ENCODE data around the gene BARHL1.

Gene BARHL1

DNA sequence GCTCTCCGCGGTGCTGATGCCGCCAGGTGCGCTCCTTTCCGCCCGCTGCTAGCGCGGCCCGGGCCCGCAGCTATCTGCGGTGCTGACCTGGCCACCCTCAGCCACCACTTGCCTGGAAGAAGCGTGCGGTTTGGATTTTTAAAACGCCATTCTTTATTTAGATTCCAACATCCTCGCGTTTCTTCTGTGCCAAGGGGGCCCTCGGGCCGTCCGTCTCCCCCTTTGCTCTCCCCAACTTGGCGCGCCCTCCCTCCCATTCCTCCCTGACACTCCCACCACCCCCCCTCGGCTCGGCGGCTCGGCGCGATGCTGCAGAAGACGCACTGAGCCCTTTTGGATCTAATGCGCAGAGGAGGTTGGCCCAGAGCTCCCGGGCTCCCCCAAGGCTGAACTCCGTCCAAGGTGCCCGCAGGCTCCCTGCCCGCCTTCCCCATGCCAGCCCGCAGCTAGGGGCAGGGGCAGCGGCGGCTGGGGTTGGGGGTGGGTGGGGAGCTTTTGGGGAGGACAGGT is at the start of gene BARHL1:
Gene BARHL1, plus strand, starts transcription at position 331 of the 510 bp plus-strand sequence. CDS start 192 bp downstream, outside the sequence.
- H3K27ac Mint-ChIP-seq, result peak within 1 kb of the TSS; percentile 84
- H3K4me3 Mint-ChIP-seq, result peak within 1 kb of the TSS; percentile 61
- H3K36me3 Mint-ChIP-seq (ENCODE audit: low read depth), result peaks cover 3% of the 10 kb centered on the region
- H3K4me1 Mint-ChIP-seq (ENCODE audit: low read depth), result peaks cover 11% of the 10 kb centered on the region
- H3K9me3 Mint-ChIP-seq, result no peaks in the 10 kb centered on the region
- H3K27me3 Mint-ChIP-seq (ENCODE audit: low read depth), result peaks cover 79% of the 10 kb centered on the region

DNA sequence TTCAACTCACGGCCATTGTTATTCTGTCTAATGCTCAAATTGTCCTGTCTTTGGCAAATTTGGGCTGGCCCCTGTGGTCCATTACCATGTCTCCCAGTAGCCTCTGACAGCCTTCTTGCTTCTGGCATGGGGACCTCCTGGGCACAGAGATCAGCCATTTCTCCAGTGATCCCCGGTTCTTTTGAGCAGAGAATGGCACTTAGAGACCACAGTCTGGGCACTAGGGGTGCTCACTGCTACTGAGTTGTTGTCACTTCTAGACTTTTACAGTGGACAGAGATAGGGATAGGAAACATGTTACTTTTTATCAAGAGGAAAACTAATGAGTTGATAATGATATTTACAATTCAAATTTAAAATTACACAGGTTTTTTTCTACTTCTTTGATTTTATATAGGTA is 47.6 kb upstream of the BARHL1 start:
- H3K9me3 Mint-ChIP-seq, result no peaks in the 10 kb centered on the region
- H3K4me3 Mint-ChIP-seq, result no peak overlapping the region
- no peaks in the 10 kb centered on the region for H3K36me3 Mint-ChIP-seq (ENCODE audit: low read depth)
- no peaks in the 10 kb centered on the region for H3K4me1 Mint-ChIP-seq (ENCODE audit: low read depth)
- H3K27ac Mint-ChIP-seq, result no peak overlapping the region
- peaks cover 14% of the 10 kb centered on the region for H3K27me3 Mint-ChIP-seq (ENCODE audit: low read depth)

DNA sequence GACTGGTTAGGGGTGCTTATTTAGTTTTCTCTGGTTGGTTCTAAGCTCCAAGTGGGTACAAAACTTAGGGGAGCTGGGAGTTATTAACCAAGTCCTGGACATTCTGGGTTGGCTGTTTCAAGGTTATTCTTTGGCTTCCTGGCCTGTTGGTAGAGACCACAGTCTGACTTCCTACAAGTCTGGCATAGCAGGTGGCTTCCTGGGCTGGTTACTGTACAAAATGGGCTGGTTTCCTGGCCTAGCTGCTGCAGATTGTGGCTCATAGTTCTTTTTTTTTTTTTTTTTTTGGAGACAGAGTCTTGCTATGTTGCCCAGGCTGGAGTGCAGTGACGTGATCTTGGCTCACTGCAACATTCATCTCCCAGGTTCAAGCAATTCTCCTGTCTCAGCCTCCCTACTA is 46.3 kb upstream of the BARHL1 start:
- H3K27ac Mint-ChIP-seq, result peak overlapping the region; percentile 43
- H3K4me1 Mint-ChIP-seq (ENCODE audit: low read depth), result no peaks in the 10 kb centered on the region
- peaks cover 7% of the 10 kb centered on the region for H3K27me3 Mint-ChIP-seq (ENCODE audit: low read depth)
- H3K9me3 Mint-ChIP-seq, result no peaks in the 10 kb centered on the region
- H3K4me3 Mint-ChIP-seq, result no peak overlapping the region
- H3K36me3 Mint-ChIP-seq (ENCODE audit: low read depth), result no peaks in the 10 kb centered on the region

DNA sequence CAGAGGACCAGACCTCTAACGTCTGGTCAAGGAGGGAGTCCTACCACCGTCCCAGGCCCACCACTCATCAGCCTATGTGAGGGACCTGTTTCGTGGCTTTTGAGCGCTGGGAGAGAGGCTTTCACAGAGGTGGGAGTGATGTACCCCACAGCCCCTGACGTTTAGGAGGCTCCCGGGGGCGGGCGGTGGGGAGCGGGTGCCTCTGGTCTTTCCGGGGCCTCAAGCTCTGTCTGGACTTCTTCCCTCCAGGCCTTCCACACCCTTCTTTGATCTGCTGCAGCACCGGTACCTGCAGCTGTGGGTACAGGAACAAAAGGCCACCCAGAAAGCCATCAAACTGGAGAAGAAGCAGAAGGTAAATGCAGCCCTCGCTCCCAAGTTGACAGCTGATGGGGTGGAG is 45.1 kb upstream of the BARHL1 start:
- H3K27me3 Mint-ChIP-seq (ENCODE audit: low read depth), result peaks cover 4% of the 10 kb centered on the region
- no peaks in the 10 kb centered on the region for H3K36me3 Mint-ChIP-seq (ENCODE audit: low read depth)
- no peaks in the 10 kb centered on the region for H3K9me3 Mint-ChIP-seq
- H3K27ac Mint-ChIP-seq, result no peak overlapping the region
- H3K4me3 Mint-ChIP-seq, result no peak overlapping the region
- H3K4me1 Mint-ChIP-seq (ENCODE audit: low read depth), result no peaks in the 10 kb centered on the region

DNA sequence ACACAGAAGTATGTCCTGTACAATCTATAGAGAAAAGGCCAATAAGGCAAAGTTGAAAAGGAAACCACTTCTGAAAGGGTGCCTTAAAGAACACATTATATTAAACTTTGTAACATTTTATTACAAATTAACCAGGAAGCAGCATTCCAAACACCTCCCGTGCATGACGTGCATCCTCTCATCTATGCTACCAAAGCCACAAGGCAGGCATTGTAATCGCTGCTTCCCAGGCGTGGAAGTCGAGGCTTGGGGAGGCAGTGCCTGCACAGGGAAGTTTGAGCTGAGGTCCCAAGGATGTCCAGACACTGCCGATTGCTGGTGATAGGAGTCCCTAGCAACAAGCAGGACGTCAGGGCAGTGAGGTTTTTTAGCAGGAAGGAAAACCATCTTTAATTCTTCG is 44.3 kb upstream of the BARHL1 start:
- Mint-ChIP-seq H3K36me3 (ENCODE audit: low read depth) (no peaks in the 10 kb centered on the region), H3K4me1 (ENCODE audit: low read depth) (no peaks in the 10 kb centered on the region), H3K27me3 (ENCODE audit: low read depth) (peaks cover 4% of the 10 kb centered on the region), H3K9me3 (no peaks in the 10 kb centered on the region), H3K27ac (no peak overlapping the region), H3K4me3 (no peak overlapping the region)

DNA sequence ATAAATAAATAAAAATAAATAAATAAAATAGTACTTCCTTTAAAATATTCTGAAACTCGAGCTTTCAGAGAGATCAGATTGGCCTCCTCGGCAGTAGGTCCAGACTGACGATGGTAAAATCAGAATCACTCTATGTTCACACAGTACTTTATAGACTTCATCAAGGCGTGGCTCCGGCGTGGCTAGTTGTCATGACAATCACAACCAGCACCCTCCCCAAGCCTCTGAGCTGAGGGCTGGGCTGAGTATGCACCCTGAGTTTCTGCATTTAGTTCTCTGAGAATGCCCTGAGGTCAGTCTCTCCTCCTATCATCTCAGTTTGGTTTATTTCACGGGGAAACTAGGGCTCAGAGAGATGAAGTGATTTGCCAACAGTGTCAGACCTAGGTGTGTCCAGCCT is 43.3 kb upstream of the BARHL1 start:
- H3K27ac Mint-ChIP-seq, result no peak overlapping the region
- H3K4me1 Mint-ChIP-seq (ENCODE audit: low read depth), result no peaks in the 10 kb centered on the region
- H3K9me3 Mint-ChIP-seq, result no peaks in the 10 kb centered on the region
- peaks cover 4% of the 10 kb centered on the region for H3K27me3 Mint-ChIP-seq (ENCODE audit: low read depth)
- no peak overlapping the region for H3K4me3 Mint-ChIP-seq
- no peaks in the 10 kb centered on the region for H3K36me3 Mint-ChIP-seq (ENCODE audit: low read depth)

DNA sequence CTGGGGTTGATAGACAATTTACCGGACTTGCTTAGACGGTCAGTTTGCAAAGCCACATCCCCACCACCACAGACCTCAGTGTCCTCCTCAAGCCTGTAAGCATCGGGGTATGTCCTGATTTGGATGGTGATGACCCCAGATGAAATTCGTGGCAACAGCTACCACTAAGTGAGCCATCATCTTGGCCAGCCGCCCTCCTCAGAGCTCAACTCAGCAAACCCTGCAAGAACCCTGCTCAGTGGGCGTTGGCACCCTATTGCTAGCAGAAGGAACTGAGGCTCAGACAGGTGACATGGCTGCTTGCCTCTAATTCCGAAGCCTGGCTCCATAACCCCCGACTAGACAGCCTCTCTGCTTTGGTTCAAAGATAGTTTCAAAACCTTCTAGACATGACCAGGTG is 41.4 kb upstream of the BARHL1 start:
- Mint-ChIP-seq H3K36me3 (ENCODE audit: low read depth) (no peaks in the 10 kb centered on the region), H3K27me3 (ENCODE audit: low read depth) (peaks cover 16% of the 10 kb centered on the region), H3K4me1 (ENCODE audit: low read depth) (no peaks in the 10 kb centered on the region), H3K4me3 (no peak overlapping the region), H3K27ac (no peak overlapping the region), H3K9me3 (no peaks in the 10 kb centered on the region)

DNA sequence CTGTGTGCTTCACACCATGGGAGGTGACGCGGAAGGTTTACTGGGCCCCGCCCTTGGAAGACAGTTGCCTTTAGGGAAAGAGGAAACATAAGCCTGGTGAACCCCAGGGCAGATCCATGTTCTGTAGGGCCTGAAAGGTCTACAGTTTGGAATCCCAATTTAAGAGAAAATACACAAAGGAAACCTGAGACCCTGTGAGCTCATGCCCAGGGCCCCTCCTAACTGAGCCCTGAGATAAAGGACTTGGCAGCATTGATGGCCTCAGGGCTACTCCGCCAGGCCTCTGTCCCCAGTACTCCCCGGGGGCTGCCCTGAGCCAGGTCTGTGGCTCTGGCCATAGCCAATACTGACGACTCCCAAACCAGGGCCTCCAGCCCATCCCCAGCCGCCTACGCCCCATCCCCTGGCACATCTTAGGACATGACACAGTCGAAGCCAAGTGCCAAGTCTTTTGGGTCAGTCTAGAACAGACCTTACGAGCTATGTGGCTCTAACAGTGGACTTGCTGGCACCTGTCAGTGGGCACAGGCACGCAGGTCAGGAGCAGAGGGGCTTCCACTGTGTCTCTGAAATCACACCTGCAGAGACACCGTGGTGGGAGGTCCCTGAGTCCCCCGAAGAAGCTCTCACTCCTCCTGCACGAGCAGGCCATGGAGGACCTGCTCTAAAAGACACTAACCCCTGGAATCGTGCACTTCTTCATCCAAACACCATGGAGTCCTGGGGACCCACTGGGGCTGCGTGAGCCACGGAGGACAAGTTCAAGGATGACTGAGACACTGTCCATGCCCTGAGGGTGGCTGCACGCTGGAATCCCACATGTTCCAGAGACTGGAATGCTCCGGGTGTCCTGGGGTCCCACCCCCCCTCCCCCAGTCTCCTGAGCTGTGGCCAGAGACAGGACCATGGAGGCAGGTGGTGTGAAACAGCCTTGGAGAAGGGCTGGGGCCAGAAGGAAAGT is 40.3 kb upstream of the BARHL1 start:
- H3K27ac Mint-ChIP-seq, result no peak overlapping the region
- H3K27me3 Mint-ChIP-seq (ENCODE audit: low read depth), result peaks cover 18% of the 10 kb centered on the region
- no peak overlapping the region for H3K4me3 Mint-ChIP-seq
- H3K9me3 Mint-ChIP-seq, result no peaks in the 10 kb centered on the region
- no peaks in the 10 kb centered on the region for H3K36me3 Mint-ChIP-seq (ENCODE audit: low read depth)
- no peaks in the 10 kb centered on the region for H3K4me1 Mint-ChIP-seq (ENCODE audit: low read depth)

DNA sequence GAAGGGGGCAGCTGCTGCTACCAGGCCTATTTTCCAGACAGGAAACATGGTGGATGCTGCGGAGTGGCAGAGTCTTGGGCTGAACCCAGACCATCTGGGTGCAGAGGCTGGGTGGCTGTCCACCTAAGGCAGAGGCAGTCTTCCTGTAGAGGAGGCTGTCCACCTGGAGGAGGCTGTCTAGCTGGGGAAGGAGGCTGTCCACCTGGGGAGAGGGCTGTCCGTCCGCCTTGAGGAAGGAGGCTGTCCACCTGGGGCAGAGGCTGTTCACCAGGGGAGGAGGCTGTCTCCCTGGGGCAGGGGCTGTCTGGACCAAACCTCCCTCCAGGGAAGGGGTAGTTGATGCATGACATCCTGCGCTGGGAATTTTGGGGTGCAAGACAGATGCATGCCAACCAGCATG is 39.2 kb upstream of the BARHL1 start:
- H3K4me3 Mint-ChIP-seq, result no peak overlapping the region
- H3K27ac Mint-ChIP-seq, result no peak overlapping the region
- peaks cover 18% of the 10 kb centered on the region for H3K27me3 Mint-ChIP-seq (ENCODE audit: low read depth)
- H3K4me1 Mint-ChIP-seq (ENCODE audit: low read depth), result no peaks in the 10 kb centered on the region
- H3K9me3 Mint-ChIP-seq, result no peaks in the 10 kb centered on the region
- H3K36me3 Mint-ChIP-seq (ENCODE audit: low read depth), result no peaks in the 10 kb centered on the region

DNA sequence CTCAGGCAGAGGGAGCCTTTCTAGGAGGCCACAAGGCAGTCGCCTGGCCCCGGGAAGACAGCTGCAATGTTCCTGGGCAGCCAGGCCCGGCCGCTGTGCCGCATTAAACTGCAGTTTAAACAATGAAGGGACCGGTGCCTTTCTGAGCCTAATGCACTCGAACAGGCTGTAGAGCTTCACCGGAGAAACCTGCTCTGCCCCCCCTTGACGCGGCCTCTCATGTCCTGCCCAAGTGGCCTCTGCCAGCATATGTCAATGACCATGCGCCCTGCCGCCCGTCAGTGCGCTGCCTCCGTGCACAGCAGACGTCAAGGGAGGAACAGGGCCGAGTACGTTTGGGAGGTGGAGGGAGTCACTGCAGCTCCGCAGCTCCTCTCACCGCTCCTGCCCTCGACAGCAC is 38.4 kb upstream of the BARHL1 start:
- no peaks in the 10 kb centered on the region for H3K36me3 Mint-ChIP-seq (ENCODE audit: low read depth)
- no peaks in the 10 kb centered on the region for H3K9me3 Mint-ChIP-seq
- H3K4me3 Mint-ChIP-seq, result no peak overlapping the region
- H3K27me3 Mint-ChIP-seq (ENCODE audit: low read depth), result peaks cover 18% of the 10 kb centered on the region
- no peak overlapping the region for H3K27ac Mint-ChIP-seq
- no peaks in the 10 kb centered on the region for H3K4me1 Mint-ChIP-seq (ENCODE audit: low read depth)

DNA sequence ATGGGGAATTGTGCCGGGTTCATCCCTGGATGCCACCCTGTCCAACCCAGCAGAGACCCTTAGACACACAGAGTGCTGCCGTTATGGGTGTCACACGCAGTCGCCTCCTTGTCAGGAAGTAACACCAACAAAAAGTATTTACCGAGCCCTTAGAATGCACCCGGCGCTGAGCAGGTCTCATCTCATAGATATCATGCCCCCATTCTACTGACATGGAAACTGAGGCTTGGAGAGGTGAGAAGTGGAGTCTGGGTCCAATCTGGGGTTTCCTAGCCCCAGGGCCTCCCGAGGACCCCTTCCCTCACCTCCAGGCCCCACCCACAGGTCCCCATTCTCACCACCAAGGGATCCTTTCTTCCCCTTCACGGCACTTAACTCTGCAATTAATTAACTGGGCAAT is 36.8 kb upstream of the BARHL1 start:
- H3K4me3 Mint-ChIP-seq, result no peak overlapping the region
- no peak overlapping the region for H3K27ac Mint-ChIP-seq
- peaks cover 18% of the 10 kb centered on the region for H3K27me3 Mint-ChIP-seq (ENCODE audit: low read depth)
- H3K4me1 Mint-ChIP-seq (ENCODE audit: low read depth), result no peaks in the 10 kb centered on the region
- no peaks in the 10 kb centered on the region for H3K36me3 Mint-ChIP-seq (ENCODE audit: low read depth)
- no peaks in the 10 kb centered on the region for H3K9me3 Mint-ChIP-seq

DNA sequence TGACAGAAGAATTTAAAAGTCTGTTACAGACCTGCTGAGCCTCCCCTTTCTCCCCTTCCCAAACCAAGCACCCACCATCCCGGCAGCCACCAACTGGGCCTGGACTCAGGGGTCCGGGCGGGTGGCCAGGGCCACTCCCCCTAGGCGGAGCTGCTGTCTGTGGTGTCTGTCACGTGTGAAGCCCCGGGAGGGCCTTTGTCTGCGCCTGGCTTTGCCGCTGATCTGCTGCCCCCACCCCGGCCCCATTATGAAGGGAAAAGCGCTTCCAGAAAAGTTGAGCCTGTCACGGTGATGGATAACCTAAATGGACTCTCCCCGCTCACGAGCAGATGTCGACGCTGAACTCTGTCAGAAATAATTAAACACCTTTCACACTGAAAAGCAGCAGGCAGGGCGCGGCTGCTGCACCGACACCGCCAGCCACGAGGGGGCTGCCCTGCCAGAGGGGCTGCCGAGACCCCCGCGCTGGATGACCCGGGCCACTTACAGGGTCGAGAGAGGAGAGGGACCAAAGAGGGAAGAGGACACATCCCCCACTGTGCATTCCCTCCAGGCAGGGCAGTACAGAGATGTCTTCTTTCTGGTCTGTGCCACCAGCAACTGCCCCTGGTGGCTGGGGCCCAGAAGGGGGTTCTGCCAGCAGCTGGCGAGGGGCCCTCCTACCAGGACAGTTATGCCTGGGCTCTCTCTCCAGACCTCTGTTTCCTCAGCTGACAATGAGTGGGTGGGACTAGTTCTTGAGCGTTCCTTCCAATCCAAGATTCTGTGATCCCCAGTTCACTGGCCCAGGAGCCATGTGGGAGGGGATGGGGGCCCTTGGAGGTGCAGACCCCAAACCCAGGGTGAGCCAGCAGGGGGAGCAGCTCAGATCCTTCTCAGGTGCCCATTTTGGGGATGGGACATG is 36.0 kb upstream of the BARHL1 start:
- Mint-ChIP-seq H3K27me3 (ENCODE audit: low read depth) (peaks cover 18% of the 10 kb centered on the region), H3K27ac (no peak overlapping the region), H3K9me3 (no peaks in the 10 kb centered on the region), H3K4me3 (no peak overlapping the region), H3K4me1 (ENCODE audit: low read depth) (no peaks in the 10 kb centered on the region), H3K36me3 (ENCODE audit: low read depth) (no peaks in the 10 kb centered on the region)

DNA sequence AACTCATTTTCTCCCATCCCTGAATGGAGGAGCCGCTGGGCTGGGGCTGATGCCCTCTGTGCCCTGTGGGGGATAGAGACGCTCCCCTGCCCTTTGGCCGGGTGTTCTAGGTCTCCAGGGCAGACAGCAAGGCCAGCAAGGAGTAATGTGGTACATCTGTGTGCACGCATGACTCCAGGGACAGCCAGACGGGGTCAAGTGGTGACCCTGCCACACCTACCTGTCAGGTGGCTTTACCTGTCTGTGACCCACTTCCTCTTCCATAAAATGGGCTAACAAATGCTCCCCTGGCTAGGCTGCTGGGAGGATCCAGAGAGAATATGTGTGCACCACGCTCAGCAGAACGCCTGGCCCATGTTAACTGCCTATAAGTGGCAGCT is 35.4 kb upstream of the BARHL1 start:
- no peak overlapping the region for H3K27ac Mint-ChIP-seq
- H3K27me3 Mint-ChIP-seq (ENCODE audit: low read depth), result peaks cover 18% of the 10 kb centered on the region
- H3K9me3 Mint-ChIP-seq, result no peaks in the 10 kb centered on the region
- H3K36me3 Mint-ChIP-seq (ENCODE audit: low read depth), result no peaks in the 10 kb centered on the region
- H3K4me1 Mint-ChIP-seq (ENCODE audit: low read depth), result no peaks in the 10 kb centered on the region
- H3K4me3 Mint-ChIP-seq, result no peak overlapping the region

DNA sequence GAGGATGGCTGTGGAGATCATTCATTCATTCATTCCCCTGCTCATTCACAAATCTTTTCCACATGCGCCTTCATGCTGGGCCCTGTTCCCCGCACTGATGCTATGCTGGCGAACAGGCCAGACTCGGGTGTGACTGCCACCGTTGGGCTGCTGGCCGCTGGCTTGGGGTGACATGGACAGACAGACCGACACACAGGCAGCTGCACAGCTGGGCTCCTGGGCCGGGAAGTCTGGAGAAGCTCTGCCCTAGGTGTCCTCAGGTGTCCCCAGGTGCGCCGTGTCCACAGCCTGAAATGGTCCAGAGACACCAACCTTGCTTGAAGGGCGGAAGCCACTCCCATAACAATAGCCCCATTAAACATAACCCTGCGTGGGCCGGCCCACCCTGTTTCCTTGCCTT is 35.0 kb upstream of the BARHL1 start:
- no peaks in the 10 kb centered on the region for H3K36me3 Mint-ChIP-seq (ENCODE audit: low read depth)
- no peak overlapping the region for H3K27ac Mint-ChIP-seq
- H3K9me3 Mint-ChIP-seq, result no peaks in the 10 kb centered on the region
- H3K4me3 Mint-ChIP-seq, result no peak overlapping the region
- peaks cover 18% of the 10 kb centered on the region for H3K27me3 Mint-ChIP-seq (ENCODE audit: low read depth)
- H3K4me1 Mint-ChIP-seq (ENCODE audit: low read depth), result no peaks in the 10 kb centered on the region
